BLaER1 (cell line): ENCODE data around the gene ZNF84.

Source experiments
- H3K27ac ChIP-seq: shearing (Covaris generic); formaldehyde crosslinking; 2 replicates; pipeline ENCODE4 v1.8.1; 2022
- H3K27me3 ChIP-seq: shearing (Covaris generic); formaldehyde crosslinking; 2 replicates; pipeline ENCODE4 v1.8.1; 2022
- H3K36me3 ChIP-seq: shearing (Covaris generic); formaldehyde crosslinking; 2 replicates; pipeline ENCODE4 v1.8.1; 2022
- H3K4me1 ChIP-seq: shearing (Covaris generic); formaldehyde crosslinking; 2 replicates; pipeline ENCODE4 v1.8.1; 2022
- H3K4me2 ChIP-seq: shearing (Covaris generic); formaldehyde crosslinking; 2 replicates; pipeline ENCODE4 v1.8.1; 2022
- H3K4me3 ChIP-seq: shearing (Covaris generic); formaldehyde crosslinking; 2 replicates; pipeline ENCODE4 v1.8.1; 2022
- H3K9ac ChIP-seq: shearing (Covaris generic); formaldehyde crosslinking; 2 replicates; pipeline ENCODE4 v1.8.1; 2022
- H3K9me3 ChIP-seq: shearing (Covaris generic); formaldehyde crosslinking; 2 replicates; pipeline ENCODE4 v1.8.1; 2022
- H4K20me1 ChIP-seq: shearing (Covaris generic); formaldehyde crosslinking; 2 replicates; pipeline ENCODE4 v1.8.1; 2022
- Cebpa-rat ChIP-seq: shearing (Covaris generic); IDR thresholded peaks from 2 replicates; pipeline ENCODE4 v1.8.1; 2022

ZNF84 gene

DNA sequence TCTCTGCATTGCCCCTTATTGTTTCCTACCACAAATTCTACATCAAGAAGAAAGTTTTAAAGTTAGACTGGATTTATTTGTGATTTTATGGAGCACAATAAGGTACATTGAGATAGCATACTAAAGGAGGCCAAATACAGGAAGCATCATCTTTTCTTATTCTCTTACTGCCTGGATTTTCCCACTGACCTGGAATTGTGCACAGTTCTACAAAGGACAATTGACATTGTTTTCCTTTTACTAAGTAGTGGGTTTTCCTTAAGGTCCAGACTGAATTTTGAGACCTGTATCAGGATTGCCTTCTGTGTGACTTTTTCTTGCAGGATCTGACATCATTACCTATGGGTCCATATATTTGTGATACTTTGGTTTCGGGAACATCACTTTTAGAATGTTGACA lies 24.6 kb downstream of the ZNF84 start:
- Histone ChIP-seq H3K9ac (no peak overlapping the region), H3K9me3 (peaks cover 100% of the 10 kb centered on the region), H3K4me2 (no peak overlapping the region), H3K4me3 (peak overlapping the region; percentile 45; the same call in 1 of the 2 replicates), H3K27me3 (no peaks in the 10 kb centered on the region), H3K27ac (no peak overlapping the region), H3K4me1 (no peaks in the 10 kb centered on the region), H3K36me3 (peaks cover 74% of the 10 kb centered on the region), H4K20me1 (no peaks in the 10 kb centered on the region)
- TF ChIP-seq Cebpa-rat: no peak

DNA sequence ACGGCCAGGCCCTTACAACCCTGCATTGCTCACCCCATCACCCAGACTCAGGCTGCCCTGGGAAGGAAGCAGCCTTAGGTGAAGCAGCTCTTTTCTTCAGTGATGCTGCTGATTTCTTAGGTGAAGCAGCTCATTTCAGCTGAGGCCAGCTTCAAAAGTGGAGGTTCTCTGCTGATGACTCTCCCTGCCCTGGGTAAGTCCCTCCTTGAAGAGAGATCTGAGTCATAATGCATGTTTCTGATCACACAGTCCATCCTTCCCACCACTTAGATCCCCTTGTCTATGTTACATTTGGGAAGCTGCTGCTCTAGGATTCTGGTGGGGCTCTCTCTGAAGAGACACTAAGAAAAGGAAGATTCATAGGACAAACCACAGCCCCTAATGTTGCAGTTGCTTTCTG lies 26.2 kb downstream of the ZNF84 start:
- H3K27me3 ChIP-seq: no peaks in the 10 kb centered on the region
- H4K20me1 ChIP-seq: no peaks in the 10 kb centered on the region
- TF ChIP-seq Cebpa-rat: no peak
- no peak overlapping the region for H3K27ac ChIP-seq
- no peak overlapping the region for H3K4me2 ChIP-seq
- H3K4me3 ChIP-seq: no peak overlapping the region
- no peaks in the 10 kb centered on the region for H3K4me1 ChIP-seq
- no peak overlapping the region for H3K9ac ChIP-seq
- peaks cover 58% of the 10 kb centered on the region for H3K36me3 ChIP-seq
- peaks cover 100% of the 10 kb centered on the region for H3K9me3 ChIP-seq

DNA sequence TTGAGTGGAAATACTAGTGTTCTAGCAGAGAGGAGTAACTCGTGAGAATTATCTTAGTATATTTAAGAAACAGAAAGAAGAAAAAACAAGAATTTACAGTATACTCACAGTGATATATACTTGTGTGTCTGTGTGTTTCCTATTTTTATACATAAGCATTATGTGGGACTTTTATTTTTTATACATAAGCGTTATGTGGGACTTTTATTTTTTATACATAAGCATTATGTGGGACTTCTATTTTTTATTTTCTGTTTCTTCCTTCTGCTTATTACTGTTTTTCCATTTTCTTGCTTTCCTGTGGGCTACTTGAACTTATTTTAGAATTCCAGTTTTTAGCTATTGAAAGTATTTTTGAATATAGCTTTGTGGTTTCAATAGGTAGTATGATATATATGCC lies 36.5 kb downstream of the ZNF84 start:
- Histone ChIP-seq H3K9ac (no peak overlapping the region), H4K20me1 (no peaks in the 10 kb centered on the region), H3K27ac (no peak overlapping the region), H3K4me2 (no peak overlapping the region), H3K9me3 (peaks cover 96% of the 10 kb centered on the region), H3K4me1 (no peaks in the 10 kb centered on the region), H3K27me3 (no peaks in the 10 kb centered on the region), H3K4me3 (no peak overlapping the region; the same call in 1 of the 2 replicates), H3K36me3 (no peaks in the 10 kb centered on the region)
- TF ChIP-seq Cebpa-rat: no peak

DNA sequence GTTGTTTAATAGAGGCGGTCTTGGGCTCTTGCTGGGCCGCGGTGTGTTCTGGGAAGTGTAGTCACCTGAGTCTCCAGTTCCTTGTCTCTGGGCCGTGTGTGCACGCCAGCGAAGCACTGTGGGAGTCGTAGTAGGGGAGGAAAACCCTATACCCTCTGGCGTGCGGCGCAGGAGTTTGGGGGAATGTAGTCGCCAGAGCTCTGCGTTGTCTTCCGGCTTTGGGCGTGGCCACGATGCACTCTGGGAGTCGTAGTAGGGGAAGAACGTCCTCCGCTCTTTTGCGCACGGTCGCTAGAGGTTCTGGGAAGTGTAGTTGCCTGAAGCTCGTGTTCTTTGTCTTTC lies 42.7 kb downstream of the ZNF84 start:
- Histone ChIP-seq H3K4me2 (peak overlapping the region; percentile 93), H3K27me3 (no peaks in the 10 kb centered on the region), H3K4me1 (peaks cover 30% of the 10 kb centered on the region), H3K27ac (peak overlapping the region; percentile 98), H3K4me3 (peak overlapping the region; percentile 95), H3K9me3 (peaks cover 83% of the 10 kb centered on the region), H3K9ac (peak overlapping the region; percentile 96), H3K36me3 (peaks cover 37% of the 10 kb centered on the region), H4K20me1 (no peaks in the 10 kb centered on the region)
- no peak for TF ChIP-seq Cebpa-rat

DNA sequence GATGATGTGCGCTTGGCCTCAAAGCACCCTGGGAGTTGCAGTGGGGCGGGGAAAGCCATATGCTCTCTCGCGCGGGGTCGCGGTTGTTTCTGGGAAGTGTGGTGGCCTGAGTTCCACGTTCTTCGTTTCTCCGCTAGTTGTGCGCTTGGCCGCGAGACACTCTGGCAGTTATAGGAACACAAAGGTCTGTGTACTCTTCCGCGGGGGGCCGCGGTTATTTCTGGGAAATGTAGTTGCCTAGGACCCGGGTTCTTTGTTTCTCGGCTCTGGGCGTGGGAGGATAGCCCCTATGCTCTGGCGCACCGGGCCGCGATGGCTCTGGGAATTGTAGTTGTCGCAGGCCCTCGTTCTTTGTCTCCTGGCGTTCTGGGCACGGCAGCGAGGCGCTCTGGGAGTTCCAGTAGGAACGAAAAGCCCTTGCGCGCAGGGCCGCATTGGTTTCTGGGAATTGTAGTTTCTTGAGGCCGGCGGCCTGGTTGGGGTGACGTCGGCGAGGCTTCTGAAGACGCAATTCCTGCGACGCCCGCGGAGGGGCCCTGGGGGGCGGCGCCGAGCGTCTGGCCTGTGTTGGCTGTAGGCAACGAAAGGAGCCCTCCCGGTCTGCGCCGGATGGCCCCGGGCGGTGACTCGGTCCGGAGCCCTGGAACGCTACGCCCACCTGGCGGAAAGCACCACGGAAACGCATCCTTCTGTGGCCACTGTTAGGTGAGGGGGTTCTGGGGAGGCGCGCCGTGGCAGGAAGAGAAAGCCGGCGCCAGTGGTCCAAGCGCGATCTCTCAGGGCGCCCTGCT lies 43.3 kb downstream of the ZNF84 start, which contains the start of gene ZNF140:
Gene ZNF140, plus strand, starts transcription at position 556 of the 791 bp plus-strand sequence. CDS start 398 bp downstream, outside the sequence.
- Histone ChIP-seq H3K4me1 (peaks cover 30% of the 10 kb centered on the region), H3K36me3 (peaks cover 42% of the 10 kb centered on the region), H4K20me1 (no peaks in the 10 kb centered on the region), H3K9me3 (peaks cover 83% of the 10 kb centered on the region), H3K27me3 (no peaks in the 10 kb centered on the region), H3K4me3 (peak within 1 kb of the TSS; percentile 95), H3K9ac (peak within 1 kb of the TSS; percentile 96), H3K27ac (peak within 1 kb of the TSS; percentile 98), H3K4me2 (peak within 1 kb of the TSS; percentile 93)
- TF ChIP-seq Cebpa-rat: no peak

DNA sequence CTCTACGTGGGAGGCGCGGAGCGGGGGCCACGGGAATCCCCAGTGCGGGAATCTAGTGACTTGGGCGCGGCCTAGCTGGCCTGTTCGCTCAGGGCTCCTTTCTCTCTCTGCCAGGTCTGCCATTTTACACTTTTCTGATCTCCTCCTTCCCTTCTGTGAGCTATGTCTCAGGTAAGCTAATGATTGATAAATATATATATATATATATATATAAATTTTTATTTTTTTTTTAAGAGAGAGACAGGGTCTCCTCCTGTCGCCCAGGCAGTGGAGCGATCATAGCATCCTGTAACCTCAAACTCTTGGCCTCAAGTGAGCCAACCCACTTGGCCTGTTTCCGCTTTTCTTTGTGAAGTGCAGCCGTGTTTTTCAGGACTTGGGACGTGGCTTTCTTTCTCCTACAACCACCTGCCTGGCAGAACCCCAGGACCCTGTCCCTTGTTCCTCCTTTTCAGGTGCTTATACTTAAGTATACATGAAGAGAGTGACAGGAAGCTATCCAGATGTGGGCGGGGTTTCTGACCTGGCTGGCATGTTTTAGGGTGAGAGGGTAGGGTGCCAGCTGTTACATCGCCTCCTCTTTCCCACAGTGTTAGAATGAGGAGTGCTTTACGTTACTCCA lies 44.0 kb downstream of the ZNF84 start:
- peak overlapping the region; percentile 86 for H3K4me2 ChIP-seq
- H4K20me1 ChIP-seq: no peaks in the 10 kb centered on the region
- peaks cover 30% of the 10 kb centered on the region for H3K4me1 ChIP-seq
- H3K9ac ChIP-seq: peak overlapping the region; percentile 96
- TF ChIP-seq Cebpa-rat: no peak
- H3K27me3 ChIP-seq: no peaks in the 10 kb centered on the region
- H3K4me3 ChIP-seq: peak overlapping the region; percentile 95
- H3K36me3 ChIP-seq: peaks cover 49% of the 10 kb centered on the region
- peaks cover 83% of the 10 kb centered on the region for H3K9me3 ChIP-seq
- peak overlapping the region; percentile 98 for H3K27ac ChIP-seq

DNA sequence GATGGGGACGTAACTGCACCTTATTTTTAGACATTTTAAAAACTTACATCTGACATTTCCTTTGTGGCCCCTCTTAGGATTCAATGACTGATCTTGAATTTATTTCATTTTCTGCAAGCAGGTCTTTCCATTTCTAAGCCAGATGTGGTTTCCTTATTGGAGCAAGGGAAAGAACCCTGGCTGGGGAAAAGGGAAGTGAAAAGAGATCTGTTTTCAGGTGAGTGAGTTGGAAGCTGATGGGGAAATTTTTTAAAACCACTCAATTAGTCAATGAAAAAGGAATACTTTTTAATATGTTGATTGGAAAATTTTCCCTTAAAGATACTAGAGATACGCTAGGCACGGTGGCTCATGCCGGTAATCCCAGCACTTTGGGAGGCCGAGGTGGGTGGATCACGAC lies 46.0 kb downstream of the ZNF84 start:
- TF ChIP-seq Cebpa-rat: no peak
- Histone ChIP-seq H4K20me1 (no peaks in the 10 kb centered on the region), H3K4me2 (peak overlapping the region; percentile 86; the same call in 1 of the 2 replicates), H3K36me3 (peaks cover 70% of the 10 kb centered on the region), H3K27me3 (no peaks in the 10 kb centered on the region), H3K9ac (no peak overlapping the region), H3K9me3 (peaks cover 83% of the 10 kb centered on the region), H3K4me3 (peak overlapping the region; percentile 95), H3K27ac (no peak overlapping the region), H3K4me1 (peaks cover 30% of the 10 kb centered on the region)

DNA sequence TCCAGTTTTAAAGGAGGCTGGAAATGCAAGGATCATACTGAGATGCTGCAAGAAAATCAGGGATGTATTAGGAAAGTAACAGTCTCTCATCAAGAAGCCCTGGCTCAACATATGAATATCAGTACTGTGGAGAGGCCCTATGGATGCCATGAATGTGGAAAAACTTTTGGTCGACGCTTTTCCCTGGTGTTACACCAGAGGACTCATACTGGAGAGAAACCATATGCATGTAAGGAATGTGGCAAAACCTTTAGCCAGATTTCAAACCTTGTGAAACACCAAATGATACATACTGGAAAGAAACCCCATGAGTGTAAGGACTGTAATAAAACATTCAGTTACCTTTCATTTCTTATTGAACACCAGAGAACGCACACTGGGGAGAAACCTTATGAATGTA lies 68.3 kb downstream of the ZNF84 start:
- no peak overlapping the region for H3K4me2 ChIP-seq
- H3K27ac ChIP-seq: no peak overlapping the region
- peaks cover 100% of the 10 kb centered on the region for H3K9me3 ChIP-seq
- H4K20me1 ChIP-seq: no peaks in the 10 kb centered on the region
- no peaks in the 10 kb centered on the region for H3K27me3 ChIP-seq
- no peak for TF ChIP-seq Cebpa-rat
- H3K4me1 ChIP-seq: no peaks in the 10 kb centered on the region
- H3K9ac ChIP-seq: no peak overlapping the region
- H3K36me3 ChIP-seq: peaks cover 100% of the 10 kb centered on the region
- peak overlapping the region; percentile 52 for H3K4me3 ChIP-seq

DNA sequence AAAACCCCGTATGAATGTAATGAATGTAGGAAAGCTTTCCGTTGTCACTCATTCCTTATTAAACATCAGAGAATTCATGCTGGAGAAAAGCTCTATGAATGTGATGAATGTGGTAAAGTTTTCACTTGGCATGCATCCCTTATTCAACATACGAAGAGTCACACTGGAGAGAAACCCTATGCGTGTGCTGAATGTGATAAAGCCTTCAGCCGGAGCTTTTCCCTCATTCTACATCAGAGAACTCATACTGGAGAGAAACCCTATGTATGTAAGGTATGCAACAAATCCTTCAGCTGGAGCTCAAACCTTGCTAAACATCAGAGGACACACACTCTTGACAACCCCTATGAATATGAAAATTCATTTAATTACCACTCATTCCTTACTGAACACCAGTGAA lies 68.9 kb downstream of the ZNF84 start:
- H3K36me3 ChIP-seq: peaks cover 100% of the 10 kb centered on the region
- H3K27me3 ChIP-seq: no peaks in the 10 kb centered on the region
- H3K9ac ChIP-seq: no peak overlapping the region
- H3K4me2 ChIP-seq: no peak overlapping the region
- TF ChIP-seq Cebpa-rat: no peak
- no peak overlapping the region for H3K27ac ChIP-seq
- H3K4me3 ChIP-seq: peak overlapping the region; percentile 52
- no peaks in the 10 kb centered on the region for H3K4me1 ChIP-seq
- no peaks in the 10 kb centered on the region for H4K20me1 ChIP-seq
- peaks cover 100% of the 10 kb centered on the region for H3K9me3 ChIP-seq

DNA sequence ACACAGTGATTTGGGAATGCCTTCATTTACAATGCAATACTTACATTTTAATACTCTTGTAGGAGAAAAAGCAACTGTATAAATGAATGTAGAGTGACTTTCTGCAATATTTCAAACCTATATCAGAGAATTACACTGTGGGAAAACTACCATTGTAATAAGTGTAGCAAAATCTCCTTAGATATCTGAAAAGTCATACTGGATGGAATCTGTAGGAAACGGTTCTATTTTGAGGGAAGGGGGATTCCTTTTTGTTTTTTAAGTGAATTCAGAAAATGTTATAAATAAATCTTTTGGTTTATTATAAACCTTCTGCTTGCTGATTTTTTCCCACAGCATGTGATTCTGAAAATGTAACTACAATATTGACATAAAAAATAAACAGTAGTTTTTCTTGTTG lies 69.8 kb downstream of the ZNF84 start:
- Histone ChIP-seq H3K9me3 (peaks cover 100% of the 10 kb centered on the region), H4K20me1 (no peaks in the 10 kb centered on the region), H3K4me3 (peak overlapping the region; percentile 52; the same call in 1 of the 2 replicates), H3K27ac (no peak overlapping the region), H3K27me3 (no peaks in the 10 kb centered on the region), H3K9ac (no peak overlapping the region), H3K4me2 (no peak overlapping the region), H3K4me1 (no peaks in the 10 kb centered on the region), H3K36me3 (peaks cover 94% of the 10 kb centered on the region)
- no peak for TF ChIP-seq Cebpa-rat
